ENCODE data around the gene TRPM2. TPM values are rescaled to one million over a fixed set of nuclear protein-coding genes. Genes with fewer than 3 reads are reported as not detected.

TRPM2 gene
- total and polyA plus RNA-seq, 2 of the 13 experiments (the other 11 are each of a cell fraction or from before 2014, with no cell fraction given): 0.07 to 0.20 TPM

DNA sequence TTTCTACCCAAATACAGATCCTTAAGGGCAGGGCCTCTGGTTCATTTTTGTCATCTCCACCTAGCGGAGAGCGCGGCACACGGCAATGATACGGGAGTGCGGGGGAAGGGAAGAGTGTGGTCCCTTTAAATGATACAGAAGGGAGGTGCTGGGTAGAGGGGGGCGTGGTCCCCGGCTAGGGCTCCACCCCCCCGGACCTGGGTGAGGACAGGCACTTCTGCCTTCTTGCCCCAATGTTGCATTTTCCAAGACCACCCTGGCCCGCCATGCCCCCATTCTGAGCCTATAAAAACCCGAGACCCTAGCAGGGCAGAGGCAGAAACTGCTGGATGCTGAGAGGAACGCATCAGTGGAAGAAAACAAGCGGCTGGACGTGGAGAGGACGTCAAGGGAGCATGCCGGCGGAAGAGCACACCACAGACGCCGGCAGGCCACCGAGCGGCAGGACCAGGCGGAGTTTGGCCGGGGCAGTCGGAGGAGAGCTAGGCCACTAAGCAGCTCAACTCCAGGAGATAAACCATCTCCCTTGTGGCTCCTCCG, 131.9 kb downstream of the TRPM2 start (continued):
- TF ChIP-seq SIX1 (CRISPR knock-in tag; IDR thresholded peaks at IDR 0.05; ENCODE audit: borderline replicate concordance) (no peak), AKNA (CRISPR knock-in tag; IDR thresholded peaks at IDR 0.05; ENCODE audit: borderline replicate concordance) (no peak), ZNF775 (CRISPR knock-in tag; IDR thresholded peaks at IDR 0.05; ENCODE audit: borderline replicate concordance) (no peak), SOX13 (IDR thresholded peaks at IDR 0.05) (no peak), SOX13 (CRISPR knock-in tag; conservative IDR thresholded peaks at IDR 0.05 in 1 of 2, IDR thresholded peaks at IDR 0.05 in 1 of 2) (no peak), NFE2 (CRISPR knock-in tag; IDR thresholded peaks at IDR 0.05) (no peak), ZBTB44 (CRISPR knock-in tag; IDR thresholded peaks at IDR 0.05) (no peak), ZMAT5 (CRISPR knock-in tag; IDR thresholded peaks at IDR 0.05; ENCODE audit: borderline replicate concordance, low read depth) (no peak), ZNF513 (CRISPR knock-in tag; conservative IDR thresholded peaks at IDR 0.05) (no peak), ELF1 (CRISPR knock-in tag; IDR thresholded peaks at IDR 0.05) (no peak), SRSF1 (optimal IDR thresholded peaks at IDR 0.05; ENCODE audit: low read depth, low read length) (no peak), BHLHE40 (IDR thresholded peaks at IDR 0.05; ENCODE audit: low read length) (no peak), ZKSCAN8 (CRISPR knock-in tag; IDR thresholded peaks at IDR 0.05; ENCODE audit: borderline replicate concordance) (no peak), MZF1 (CRISPR knock-in tag; IDR thresholded peaks at IDR 0.05; ENCODE audit: borderline replicate concordance) (no peak)
- TF ChIP-seq, protein P1, sequence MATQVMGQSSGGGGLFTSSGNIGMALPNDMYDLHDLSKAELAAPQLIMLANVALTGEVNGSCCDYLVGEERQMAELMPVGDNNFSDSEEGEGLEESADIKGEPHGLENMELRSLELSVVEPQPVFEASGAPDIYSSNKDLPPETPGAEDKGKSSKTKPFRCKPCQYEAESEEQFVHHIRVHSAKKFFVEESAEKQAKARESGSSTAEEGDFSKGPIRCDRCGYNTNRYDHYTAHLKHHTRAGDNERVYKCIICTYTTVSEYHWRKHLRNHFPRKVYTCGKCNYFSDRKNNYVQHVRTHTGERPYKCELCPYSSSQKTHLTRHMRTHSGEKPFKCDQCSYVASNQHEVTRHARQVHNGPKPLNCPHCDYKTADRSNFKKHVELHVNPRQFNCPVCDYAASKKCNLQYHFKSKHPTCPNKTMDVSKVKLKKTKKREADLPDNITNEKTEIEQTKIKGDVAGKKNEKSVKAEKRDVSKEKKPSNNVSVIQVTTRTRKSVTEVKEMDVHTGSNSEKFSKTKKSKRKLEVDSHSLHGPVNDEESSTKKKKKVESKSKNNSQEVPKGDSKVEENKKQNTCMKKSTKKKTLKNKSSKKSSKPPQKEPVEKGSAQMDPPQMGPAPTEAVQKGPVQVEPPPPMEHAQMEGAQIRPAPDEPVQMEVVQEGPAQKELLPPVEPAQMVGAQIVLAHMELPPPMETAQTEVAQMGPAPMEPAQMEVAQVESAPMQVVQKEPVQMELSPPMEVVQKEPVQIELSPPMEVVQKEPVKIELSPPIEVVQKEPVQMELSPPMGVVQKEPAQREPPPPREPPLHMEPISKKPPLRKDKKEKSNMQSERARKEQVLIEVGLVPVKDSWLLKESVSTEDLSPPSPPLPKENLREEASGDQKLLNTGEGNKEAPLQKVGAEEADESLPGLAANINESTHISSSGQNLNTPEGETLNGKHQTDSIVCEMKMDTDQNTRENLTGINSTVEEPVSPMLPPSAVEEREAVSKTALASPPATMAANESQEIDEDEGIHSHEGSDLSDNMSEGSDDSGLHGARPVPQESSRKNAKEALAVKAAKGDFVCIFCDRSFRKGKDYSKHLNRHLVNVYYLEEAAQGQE (IDR thresholded peaks at IDR 0.05; ENCODE audit: borderline replicate concordance in 1 of 2, low read depth in 1 of 2, low read length in 2 of 2): no peak
- TF ChIP-seq, protein P2, sequence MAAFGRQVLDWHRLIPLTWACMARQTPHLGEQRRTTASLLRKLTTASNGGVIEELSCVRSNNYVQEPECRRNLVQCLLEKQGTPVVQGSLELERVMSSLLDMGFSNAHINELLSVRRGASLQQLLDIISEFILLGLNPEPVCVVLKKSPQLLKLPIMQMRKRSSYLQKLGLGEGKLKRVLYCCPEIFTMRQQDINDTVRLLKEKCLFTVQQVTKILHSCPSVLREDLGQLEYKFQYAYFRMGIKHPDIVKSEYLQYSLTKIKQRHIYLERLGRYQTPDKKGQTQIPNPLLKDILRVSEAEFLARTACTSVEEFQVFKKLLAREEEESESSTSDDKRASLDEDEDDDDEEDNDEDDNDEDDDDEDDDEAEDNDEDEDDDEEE (CRISPR knock-in tag; IDR thresholded peaks at IDR 0.05): no peak

Measured in HepG2 (cell line).